ENCODE results near the gene BYSL.

- TF ChIP-seq CTCF (IDR thresholded peaks at IDR 0.05 in 2 of 3, conservative IDR thresholded peaks at IDR 0.05 in 1 of 3; ENCODE audit: control insufficient read depth in 2 of 3, extremely low read depth in 1 of 3, insufficient read depth in 1 of 3, low read depth in 3 of 3, low read length in 3 of 3) (no peak), POLR2A (IDR thresholded peaks at IDR 0.05; ENCODE audit: low read depth, low read length) (no peak), ZNF384 (IDR thresholded peaks at IDR 0.05; ENCODE audit: borderline replicate concordance, low read depth, low read length) (no peak), MXI1 (IDR thresholded peaks at IDR 0.05; ENCODE audit: low read depth, low read length) (no peak), NBN (IDR thresholded peaks at IDR 0.05) (no peak), TARDBP (IDR thresholded peaks at IDR 0.05; ENCODE audit: borderline replicate concordance) (no peak), POLR2AphosphoS5 (IDR thresholded peaks at IDR 0.05; ENCODE audit: low read length) (no peak)
Observed at GRCh38 chr6:41884957-41885356, 36.3 kb upstream of the BYSL start.

All from GM12878 (cell line).